GM12874 (cell line): ENCODE results near the gene NR3C2.
A peak's percentile ranks its signal among the peaks of the same experiment; 100 is the strongest.

Source experiments
- CTCF ChIP-seq: IDR thresholded peaks from 2 replicates; pipeline ENCODE4 v1.5.1; 2011; ENCODE audit warnings: low read depth, mild to moderate bottlenecking, control low read depth, low read length, moderate library complexity; ENCODE audit not compliant: insufficient read depth

NR3C2 gene

GRCh38 chr4:148057516-148057915 lies 384.7 kb downstream of the NR3C2 start:
- TF ChIP-seq CTCF: no peak

- TF ChIP-seq CTCF: peak; percentile 77
Measured at GRCh38 chr4:148056879-148057278, 385.3 kb downstream of the NR3C2 start.

DNA sequence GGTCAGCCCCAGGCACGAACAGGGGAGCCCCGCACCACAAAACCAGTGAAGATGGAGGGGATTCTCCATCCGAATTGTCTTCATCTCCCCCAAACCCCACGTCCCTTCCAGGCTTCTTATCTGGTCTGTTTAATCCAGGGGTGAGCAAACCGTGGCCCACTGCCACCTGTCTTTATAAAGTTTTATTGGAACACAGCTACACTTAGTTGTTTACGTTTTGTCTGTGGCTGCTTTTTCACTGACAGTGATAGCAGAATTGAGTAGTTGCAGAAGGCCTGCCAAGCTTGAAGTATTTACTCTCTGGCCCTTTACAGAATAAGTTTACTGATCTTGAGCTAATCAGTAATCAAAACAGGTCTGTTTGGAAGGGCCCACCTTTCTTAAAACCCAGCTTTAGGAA lies 386.4 kb downstream of the NR3C2 start:
- TF ChIP-seq CTCF: no peak

GRCh38 chr4:148054275-148054674 lies 387.9 kb downstream of the NR3C2 start:
- no peak for TF ChIP-seq CTCF

DNA sequence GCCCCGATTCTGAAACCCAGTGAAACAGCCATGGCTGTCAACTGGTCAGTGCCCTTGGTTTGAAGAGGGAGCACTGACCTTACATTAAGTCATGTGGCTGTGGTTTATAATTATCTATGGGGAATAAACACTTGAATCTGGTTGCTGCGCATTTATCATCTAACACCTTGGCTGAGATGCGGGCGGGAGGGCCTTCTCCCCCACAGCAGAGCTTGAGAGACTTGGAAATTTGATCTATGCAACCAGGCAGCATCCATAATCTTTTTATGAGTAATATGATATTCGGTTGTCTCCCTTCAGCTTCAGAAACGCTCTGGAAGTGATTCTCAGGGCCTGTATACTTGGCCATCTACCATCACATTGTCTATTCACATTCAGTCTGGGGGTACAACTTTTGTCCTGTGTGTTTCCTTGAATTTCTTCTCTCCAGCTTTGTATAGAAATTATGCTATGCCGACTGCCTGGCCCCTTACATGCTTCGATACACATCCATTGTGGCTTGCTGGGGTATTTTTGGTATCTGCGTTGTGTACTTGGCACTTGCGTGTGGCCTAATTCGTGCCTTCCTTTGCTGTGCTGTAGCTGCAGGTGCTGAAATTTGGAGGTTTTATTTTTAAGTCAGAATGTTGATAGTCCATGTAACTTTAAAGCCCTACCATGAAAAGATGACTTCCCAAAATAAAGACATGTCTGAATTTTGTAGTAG lies 388.8 kb downstream of the NR3C2 start:
- TF ChIP-seq CTCF: no peak

DNA sequence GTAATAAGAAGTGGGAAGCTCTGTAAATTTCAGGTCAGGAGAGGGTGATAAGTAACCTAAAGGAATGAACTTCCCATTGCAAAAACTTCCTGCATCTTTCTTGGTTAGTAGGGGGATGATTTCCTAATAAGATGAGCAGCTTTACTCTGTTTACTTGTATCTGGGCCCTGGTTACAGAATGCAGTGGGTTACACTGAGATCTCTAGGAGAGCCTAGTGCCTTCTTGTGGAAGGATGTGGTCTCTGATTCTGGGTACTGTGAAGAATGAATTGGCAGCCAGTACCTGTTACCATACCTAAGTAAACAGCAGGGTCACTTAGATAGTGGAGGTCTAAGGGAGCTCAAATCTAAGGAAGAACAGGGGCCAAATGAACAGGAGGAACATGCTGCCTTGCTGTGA lies 389.8 kb downstream of the NR3C2 start:
- TF ChIP-seq CTCF: no peak

DNA sequence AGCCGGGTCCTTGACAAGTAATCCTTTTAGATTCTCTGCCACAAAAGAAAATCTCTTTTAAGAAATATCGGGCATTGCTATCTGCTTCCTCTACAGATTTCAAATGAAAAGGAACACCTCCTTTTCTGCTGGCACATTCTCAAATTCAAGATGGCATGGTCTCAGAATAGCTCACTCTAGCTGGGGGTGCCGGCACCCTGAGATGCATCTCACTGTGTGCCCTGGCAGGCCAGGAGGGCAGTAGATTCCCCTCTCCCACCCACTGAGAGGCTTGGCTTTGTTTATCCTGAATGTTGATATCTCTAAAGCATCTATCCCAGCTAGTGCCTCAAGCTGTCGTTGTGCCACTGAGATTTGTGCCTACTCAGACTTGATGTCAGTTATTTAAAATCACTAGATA lies 390.8 kb downstream of the NR3C2 start:
- no peak for TF ChIP-seq CTCF
